ENCODE data around the gene ZMIZ1.

DNA sequence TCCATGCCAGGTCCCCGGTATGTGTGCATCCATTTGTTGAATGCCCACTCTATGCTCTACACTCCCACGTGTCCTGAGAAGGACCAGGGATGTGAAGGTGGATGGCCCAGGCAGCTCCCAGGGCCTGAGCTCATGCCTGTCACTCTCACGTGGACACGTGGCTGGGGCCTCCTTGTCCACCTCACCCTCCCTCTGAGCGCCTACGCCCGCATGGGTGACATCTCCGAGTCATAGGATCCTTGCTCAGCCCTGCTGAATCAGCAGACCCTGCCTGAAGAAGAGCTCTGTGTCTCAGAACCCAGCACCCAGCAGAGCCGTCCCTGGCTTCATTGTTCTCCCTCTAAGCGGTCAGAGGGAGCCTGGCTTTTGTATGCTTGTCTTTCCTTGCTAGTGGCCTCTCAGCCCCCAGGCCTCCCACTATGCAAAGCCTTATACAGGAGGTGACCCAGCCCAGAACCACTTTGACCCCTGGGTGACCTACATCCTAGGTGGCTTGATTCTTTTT, 170.6 kb downstream of the ZMIZ1 start:
- TF ChIP-seq, protein P1, sequence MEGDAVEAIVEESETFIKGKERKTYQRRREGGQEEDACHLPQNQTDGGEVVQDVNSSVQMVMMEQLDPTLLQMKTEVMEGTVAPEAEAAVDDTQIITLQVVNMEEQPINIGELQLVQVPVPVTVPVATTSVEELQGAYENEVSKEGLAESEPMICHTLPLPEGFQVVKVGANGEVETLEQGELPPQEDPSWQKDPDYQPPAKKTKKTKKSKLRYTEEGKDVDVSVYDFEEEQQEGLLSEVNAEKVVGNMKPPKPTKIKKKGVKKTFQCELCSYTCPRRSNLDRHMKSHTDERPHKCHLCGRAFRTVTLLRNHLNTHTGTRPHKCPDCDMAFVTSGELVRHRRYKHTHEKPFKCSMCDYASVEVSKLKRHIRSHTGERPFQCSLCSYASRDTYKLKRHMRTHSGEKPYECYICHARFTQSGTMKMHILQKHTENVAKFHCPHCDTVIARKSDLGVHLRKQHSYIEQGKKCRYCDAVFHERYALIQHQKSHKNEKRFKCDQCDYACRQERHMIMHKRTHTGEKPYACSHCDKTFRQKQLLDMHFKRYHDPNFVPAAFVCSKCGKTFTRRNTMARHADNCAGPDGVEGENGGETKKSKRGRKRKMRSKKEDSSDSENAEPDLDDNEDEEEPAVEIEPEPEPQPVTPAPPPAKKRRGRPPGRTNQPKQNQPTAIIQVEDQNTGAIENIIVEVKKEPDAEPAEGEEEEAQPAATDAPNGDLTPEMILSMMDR (conservative IDR thresholded peaks at IDR 0.05 in 1 of 2, IDR thresholded peaks at IDR 0.05 in 1 of 2; ENCODE audit: low read depth in 1 of 2, low read length in 2 of 2): no peak
- TF ChIP-seq EZH2 (IDR thresholded peaks at IDR 0.05; ENCODE audit: low read length, missing control alignments): no peak

Data from fibroblast of lung (primary cell).